LNCaP clone FGC (cell line): Measurements from ENCODE around the gene TWIST2.

Experiments
- DNase-seq: peaks from one replicate; pipeline ENCODE4 v3.0.0-alpha.2; 2011; ENCODE audit warnings: low read depth
- H3K4me3 ChIP-seq: 2 replicates; pipeline ENCODE4 v1.5.1; 2011; ENCODE audit warnings: mild to moderate bottlenecking, low read depth, low read length, control low read depth
- TF ChIP-seq, protein P1 (sequence below): IDR thresholded peaks from 2 replicates; pipeline ENCODE4 v1.5.1; 2012; ENCODE audit warnings: mild to moderate bottlenecking; ENCODE audit not compliant: control insufficient read depth, insufficient read depth; ENCODE audit errors: extremely low read depth

The TWIST2 gene

DNA sequence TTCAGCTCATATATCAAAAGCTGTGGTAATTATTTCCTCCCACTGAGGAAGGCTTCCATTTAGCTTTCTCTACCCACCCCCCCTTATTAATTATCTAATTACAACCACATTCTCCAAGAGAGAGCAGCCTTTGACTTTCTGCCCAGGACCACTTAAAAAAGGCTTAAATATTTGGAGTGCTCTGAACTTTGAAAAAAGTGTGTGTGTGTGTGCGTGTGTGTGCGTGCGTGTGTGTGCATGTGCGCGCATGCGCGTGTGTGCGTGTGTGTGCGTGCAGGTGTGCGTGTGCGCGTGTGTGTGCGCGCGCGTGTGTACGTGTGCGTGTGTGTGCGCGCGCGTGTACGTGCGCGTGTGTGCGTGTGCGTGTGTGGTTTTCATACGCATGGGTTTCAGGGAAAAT is 57.8 kb downstream of the TWIST2 start:
- TF ChIP-seq, protein P1, sequence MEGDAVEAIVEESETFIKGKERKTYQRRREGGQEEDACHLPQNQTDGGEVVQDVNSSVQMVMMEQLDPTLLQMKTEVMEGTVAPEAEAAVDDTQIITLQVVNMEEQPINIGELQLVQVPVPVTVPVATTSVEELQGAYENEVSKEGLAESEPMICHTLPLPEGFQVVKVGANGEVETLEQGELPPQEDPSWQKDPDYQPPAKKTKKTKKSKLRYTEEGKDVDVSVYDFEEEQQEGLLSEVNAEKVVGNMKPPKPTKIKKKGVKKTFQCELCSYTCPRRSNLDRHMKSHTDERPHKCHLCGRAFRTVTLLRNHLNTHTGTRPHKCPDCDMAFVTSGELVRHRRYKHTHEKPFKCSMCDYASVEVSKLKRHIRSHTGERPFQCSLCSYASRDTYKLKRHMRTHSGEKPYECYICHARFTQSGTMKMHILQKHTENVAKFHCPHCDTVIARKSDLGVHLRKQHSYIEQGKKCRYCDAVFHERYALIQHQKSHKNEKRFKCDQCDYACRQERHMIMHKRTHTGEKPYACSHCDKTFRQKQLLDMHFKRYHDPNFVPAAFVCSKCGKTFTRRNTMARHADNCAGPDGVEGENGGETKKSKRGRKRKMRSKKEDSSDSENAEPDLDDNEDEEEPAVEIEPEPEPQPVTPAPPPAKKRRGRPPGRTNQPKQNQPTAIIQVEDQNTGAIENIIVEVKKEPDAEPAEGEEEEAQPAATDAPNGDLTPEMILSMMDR, result no peak
- DNase-seq, result no peak

DNA sequence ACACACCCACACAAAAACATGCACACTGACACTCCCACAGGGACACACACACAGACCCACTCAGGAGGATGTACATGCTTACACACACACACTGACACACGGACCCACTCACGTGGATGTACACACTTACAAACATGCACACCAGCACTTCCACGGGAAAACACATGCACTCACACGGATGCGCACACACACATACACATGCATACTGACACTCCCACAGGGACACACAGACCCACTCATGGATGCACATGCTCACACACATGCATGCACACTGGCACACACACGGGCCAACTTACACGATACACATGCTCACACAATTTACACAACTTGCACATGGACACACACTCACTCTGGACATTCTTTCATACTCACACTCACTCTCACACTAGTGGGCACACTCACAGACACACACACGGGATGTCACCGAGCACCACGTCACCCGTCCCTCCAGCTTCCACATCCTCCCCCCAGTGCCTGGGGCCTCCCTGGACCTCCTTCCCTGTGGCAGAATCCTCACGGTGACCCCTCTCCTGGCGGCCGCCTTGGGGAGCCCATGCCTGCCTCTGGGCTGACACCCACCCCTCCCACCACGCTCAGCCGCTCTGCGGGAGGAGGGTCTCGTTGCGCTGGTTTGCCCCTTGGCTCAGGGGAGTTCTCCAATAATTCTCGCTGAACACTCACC is 58.5 kb downstream of the TWIST2 start:
- DNase-seq, result no peak
- no peak overlapping the region for H3K4me3 ChIP-seq
- TF ChIP-seq, protein P1, result no peak

More for the DNA sequence above, 57.8 kb downstream of the TWIST2 start:
- no peak overlapping the region for H3K4me3 ChIP-seq

DNA sequence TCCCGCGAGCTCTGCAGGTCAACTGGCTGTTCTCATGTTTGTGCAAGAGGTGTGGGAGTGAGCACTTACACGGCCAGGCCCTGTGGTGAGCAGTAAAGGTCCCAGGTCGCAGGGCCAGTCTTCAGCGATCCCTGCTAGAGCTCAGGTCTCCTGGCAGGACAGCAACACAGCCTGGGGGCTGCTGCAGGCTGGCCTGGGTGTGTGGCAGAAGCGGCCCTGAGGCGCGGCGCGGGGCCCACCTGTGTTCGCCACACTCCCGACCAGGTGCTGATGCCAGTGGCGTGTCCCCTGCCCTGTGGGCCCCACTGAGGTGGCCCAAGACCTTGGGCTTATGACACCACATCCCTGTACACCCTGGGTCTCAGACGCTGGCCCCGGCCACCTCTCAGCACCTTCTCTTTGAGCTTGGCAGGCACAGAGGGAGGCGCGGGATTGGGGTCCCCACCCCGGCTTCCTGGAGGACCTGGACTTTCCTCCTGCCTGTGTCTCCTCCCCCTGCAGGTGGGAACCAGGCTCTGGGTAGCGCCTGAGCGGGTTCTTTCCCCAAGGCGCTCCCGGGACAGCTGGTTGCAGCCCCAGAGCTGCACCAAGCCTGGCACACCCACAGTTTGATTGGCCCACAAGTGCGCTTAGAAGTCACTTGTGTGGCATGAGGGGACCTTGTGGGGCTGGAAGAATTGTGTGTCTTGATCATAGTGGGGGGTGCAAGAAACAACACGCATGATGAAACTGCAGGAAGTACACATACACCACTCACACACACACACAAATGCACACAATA is 59.2 kb downstream of the TWIST2 start:
- TF ChIP-seq, protein P1, result no peak
- no peak for DNase-seq
- no peak overlapping the region for H3K4me3 ChIP-seq

DNA sequence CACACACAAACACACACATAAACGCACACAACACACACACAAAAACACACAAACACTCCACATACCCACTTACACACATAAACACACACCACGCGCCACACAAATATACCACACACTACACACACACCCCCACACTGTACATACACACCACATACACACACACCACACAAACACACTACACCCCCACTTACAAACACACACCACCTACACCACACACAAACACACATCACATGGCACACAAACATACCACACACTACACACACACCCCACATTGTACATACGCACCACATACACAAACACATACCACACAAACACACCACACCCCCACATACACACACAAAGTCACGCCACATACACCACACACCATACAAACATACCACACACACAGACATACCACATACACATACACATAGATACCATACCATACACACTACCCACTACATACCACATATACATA is 59.9 kb downstream of the TWIST2 start:
- TF ChIP-seq, protein P1, result no peak
- no peak for DNase-seq
- no peak overlapping the region for H3K4me3 ChIP-seq

DNA sequence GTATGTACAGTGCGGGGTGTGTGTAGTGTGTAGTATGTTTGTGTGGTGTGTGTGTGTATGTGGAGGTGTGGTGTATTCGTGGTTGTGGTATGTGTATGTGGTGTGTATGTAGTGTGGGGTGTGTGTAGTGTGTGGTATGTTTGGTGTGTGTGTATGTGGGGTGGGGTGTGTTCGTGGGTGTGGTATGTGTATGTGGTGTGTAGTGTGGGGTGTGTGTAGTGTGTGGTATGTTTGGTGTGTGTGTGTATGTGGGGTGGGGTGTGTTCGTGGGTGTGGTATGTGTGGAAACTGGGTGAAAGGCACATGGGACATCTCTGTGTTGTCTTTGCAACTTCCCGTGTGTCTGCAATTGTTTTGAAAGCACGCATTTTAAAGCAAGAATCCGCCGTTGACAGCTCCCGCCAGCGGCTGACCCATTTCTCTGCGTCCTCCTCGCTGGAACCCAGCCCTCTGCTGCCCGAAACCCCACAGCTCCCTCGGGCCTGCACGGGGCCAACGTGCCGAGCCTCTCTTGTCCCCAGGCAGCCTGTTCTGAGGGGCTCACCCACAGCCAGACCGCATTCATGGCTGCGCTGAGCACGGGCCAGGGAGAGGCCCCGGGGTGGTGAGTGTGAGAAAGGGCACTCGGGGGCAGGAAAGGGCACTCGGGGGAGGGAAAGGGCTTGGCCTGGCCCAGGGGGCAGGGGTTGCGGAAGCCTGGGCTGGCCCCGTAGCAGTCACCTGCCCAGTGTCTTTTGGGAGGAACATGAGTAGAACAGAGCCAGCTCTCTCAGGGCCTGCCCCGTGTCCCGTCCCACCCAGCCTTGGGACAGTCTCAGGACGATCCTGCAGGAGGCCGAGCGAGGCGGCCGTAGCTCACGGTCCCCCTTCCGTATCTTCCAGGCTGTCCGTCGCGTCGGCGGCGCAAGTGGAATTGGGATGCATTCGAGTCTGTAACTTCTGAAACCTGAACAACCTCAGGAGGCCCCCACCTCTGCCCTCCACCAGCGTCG is 61.4 kb downstream of the TWIST2 start:
- no peak for DNase-seq
- H3K4me3 ChIP-seq, result no peak overlapping the region
- TF ChIP-seq, protein P1, result no peak

DNA sequence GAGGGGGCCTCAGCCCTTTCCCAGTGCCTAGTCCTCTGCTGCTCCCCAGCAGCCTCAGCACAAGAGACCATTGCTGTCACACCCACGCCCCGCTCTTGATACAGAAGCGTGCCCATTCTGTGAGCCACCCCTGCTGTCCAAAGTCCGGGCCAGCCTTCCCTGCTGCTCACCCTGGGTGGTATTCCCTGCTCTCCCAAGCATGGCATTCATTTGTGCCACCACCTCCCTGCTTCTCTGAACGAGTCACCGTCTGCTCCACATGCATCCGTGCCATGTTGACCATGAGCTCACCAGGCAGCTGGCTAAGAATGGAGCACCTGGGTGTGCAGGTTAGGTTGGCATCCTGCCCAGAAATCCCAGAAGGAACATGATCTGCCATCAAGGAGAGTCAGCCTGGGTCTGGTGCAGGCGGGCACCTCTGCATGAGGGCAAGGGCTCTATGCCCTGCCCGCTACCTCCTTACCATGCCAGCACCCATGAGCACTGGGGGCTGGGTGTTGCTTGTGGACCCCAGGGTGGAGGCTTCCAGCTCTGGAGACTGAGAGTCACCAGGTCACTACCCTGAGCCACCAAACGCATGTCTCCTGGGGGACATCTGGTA is 63.0 kb downstream of the TWIST2 start:
- peak; percentile 70 for DNase-seq
- no peak overlapping the region for H3K4me3 ChIP-seq
- TF ChIP-seq, protein P1, result no peak
